GM20000 (cell line): Measurements from ENCODE around the gene CDNF.

Experiments
- DNase-seq: peaks from one replicate; pipeline ENCODE4 v3.0.0; 2012; ENCODE audit warnings: low spot score
- CTCF ChIP-seq: IDR thresholded peaks from 2 replicates; pipeline ENCODE4 v1.5.1; 2012; ENCODE audit warnings: mild to moderate bottlenecking, control low read depth; ENCODE audit errors: extremely low read depth, missing control alignments

CDNF gene

GRCh38 chr10:14774214-14774580 is 63.6 kb downstream of the CDNF start:
- no peak for TF ChIP-seq CTCF
- DNase-seq: no peak

- no peak for DNase-seq
- TF ChIP-seq CTCF: no peak
These were observed 64.2 kb downstream of the CDNF start for GRCh38 chr10:14773551-14774213.

- no peak for TF ChIP-seq CTCF
- no peak for DNase-seq
These were observed 65.4 kb downstream of the CDNF start for GRCh38 chr10:14772399-14772798.

GRCh38 chr10:14770927-14771326 is 66.9 kb downstream of the CDNF start:
- DNase-seq: no peak
- no peak for TF ChIP-seq CTCF
